ENCODE measurements around the gene TMEM243. TPM values are rescaled to one million over a fixed set of nuclear protein-coding genes. Genes with fewer than 3 reads are reported as not detected.

The TMEM243 gene
- total and polyA plus RNA-seq, 2 experiments from 2014 or later, result 52.7 to 76.9 TPM

DNA sequence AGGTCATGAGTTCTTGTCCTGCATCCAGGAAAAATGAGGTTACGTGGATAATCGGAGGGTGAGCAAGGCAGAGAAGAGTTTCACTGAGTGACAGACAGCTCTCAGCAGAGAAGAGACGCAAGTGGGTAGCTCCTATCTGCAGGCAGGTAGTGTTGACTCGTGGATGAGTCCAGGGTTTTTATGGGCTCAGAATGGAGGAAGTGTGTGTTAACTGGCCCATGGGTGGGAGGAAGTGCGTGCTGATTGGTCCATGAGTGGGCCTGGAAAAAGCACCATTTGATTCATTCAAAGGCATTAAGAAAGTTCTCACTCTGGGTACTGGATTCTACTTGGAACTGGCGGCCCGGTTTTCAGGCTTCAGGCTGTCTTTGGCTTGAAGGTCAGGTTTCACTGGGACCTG lies 72.0 kb downstream of the TMEM243 start:
- Histone ChIP-seq H3K4me1 (ENCODE audit: insufficient read depth) (no peaks in the 10 kb centered on the region; the same call in 1 of the 2 replicates), H4K20me1 (ENCODE audit: insufficient read depth) (no peaks in the 10 kb centered on the region), H3K9me2 (ENCODE audit: insufficient read depth) (no peaks in the 10 kb centered on the region), H3K4me2 (ENCODE audit: unreplicated experiment) (no peak overlapping the region), H3K9ac (no peak overlapping the region), H3K79me2 (ENCODE audit: insufficient read depth) (no peaks in the 10 kb centered on the region), H3F3A (ENCODE audit: insufficient read depth) (peaks cover 12% of the 10 kb centered on the region), H3K9me3 (ENCODE audit: low read depth) (no peaks in the 10 kb centered on the region), H3K27ac (no peak overlapping the region), H3K4me3 (no peak overlapping the region), H3K27me3 (replicated peaks; ENCODE audit: insufficient read depth) (no peaks in the 10 kb centered on the region), H3K36me3 (ENCODE audit: low read depth) (no peaks in the 10 kb centered on the region), H2AFZ (no peak overlapping the region)
- DNase-seq, result no peak
- no peak for TF ChIP-seq EZH2 (IDR thresholded peaks at IDR 0.05; ENCODE audit: insufficient read depth, poor library complexity, severe bottlenecking)
- no peak for TF ChIP-seq EZH2phosphoT487 (IDR thresholded peaks at IDR 0.05; ENCODE audit: insufficient read depth, low read depth)
- 65 to 71% methylated on average over 7 of the region's 7 CpGs for WGBS, 2 experiments (ENCODE audit: low coverage in 1 of 2, low lambda C conversion rate in 2 of 2, missing lambda C conversion rate in 2 of 2)
- in situ Hi-C loops (cut with MboI), result loop anchor here (25.0 kb wide), 1 partner anchor 210 kb away; no protein-coding TSS in a partner anchor

DNA sequence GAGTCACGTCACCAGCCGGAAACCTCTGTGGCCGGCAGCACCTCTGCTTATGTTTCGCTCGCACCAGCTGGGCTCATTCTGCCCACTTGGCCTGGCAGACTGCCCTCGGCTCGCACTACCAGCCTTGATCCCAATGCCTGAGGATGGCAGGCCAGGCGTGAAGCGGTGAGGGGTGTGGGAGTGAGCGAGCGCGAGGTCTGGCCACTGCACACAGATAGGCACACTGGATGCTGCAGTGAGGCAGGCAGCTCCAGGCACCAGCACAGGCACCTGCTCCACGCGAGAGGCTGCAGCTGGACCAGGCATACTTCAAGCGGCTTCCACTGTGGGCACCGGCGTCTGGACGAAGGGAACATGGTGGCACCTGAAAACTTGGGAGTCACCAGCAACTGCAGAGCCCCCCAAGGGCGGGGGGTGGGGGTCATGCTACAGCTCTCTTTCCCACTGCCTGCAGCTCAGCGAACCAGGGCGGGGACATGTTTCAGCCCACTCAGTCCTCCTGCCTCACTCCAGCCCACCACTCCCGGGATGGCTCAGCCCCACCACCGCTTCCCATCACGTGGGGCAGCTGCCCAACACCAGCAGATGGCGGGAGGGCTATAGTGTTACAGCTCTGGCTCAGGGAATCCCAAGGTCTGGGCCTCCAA lies 72.7 kb downstream of the TMEM243 start:
- Histone ChIP-seq H3K4me2 (ENCODE audit: unreplicated experiment) (no peak overlapping the region), H3K9ac (no peak overlapping the region), H3F3A (ENCODE audit: insufficient read depth) (peaks cover 11% of the 10 kb centered on the region), H4K20me1 (ENCODE audit: insufficient read depth) (no peaks in the 10 kb centered on the region), H3K27me3 (replicated peaks; ENCODE audit: insufficient read depth) (no peaks in the 10 kb centered on the region), H3K36me3 (ENCODE audit: low read depth) (no peaks in the 10 kb centered on the region), H3K9me2 (ENCODE audit: insufficient read depth) (no peaks in the 10 kb centered on the region), H3K9me3 (ENCODE audit: low read depth) (no peaks in the 10 kb centered on the region), H3K4me1 (ENCODE audit: insufficient read depth) (no peaks in the 10 kb centered on the region; the same call in 1 of the 2 replicates), H3K27ac (no peak overlapping the region), H3K4me3 (no peak overlapping the region), H2AFZ (no peak overlapping the region), H3K79me2 (ENCODE audit: insufficient read depth) (no peaks in the 10 kb centered on the region)
- no peak for TF ChIP-seq EZH2 (IDR thresholded peaks at IDR 0.05; ENCODE audit: insufficient read depth, poor library complexity, severe bottlenecking)
- TF ChIP-seq EZH2phosphoT487 (IDR thresholded peaks at IDR 0.05; ENCODE audit: insufficient read depth, low read depth), result no peak
- no peak for DNase-seq
- WGBS, 2 experiments (ENCODE audit: low coverage in 1 of 2, low lambda C conversion rate in 2 of 2, missing lambda C conversion rate in 2 of 2), result 87% methylated on average over 22 to 25 of the region's 25 CpGs
- in situ Hi-C loops (cut with MboI), result loop anchor here (25.0 kb wide), 1 partner anchor 210 kb away; no protein-coding TSS in a partner anchor

Small RNAs within 50 kb of the gene (small RNA-seq; reads per million reads assigned to genes)
- gene RF00019 (ENCODE audit: low read depth, low replicate concordance), result not detected
- not detected for gene RF02271 (ENCODE audit: low read depth, low replicate concordance)

Other genes with a start within 250 kb of the TMEM243 start
- gene ELAPOR2, start 160.1 kb downstream of the TMEM243 start, total RNA-seq (2014; rRNA removed; shearing (Covaris generic)), result 1.0 and 1.8 TPM in 2 replicates
- 0.57 and 1.6 TPM in 2 replicates for gene ELAPOR2, start 160.1 kb downstream of the TMEM243 start, polyA plus RNA-seq (2016; fragmentation: Nextera tagmentation; extraction: Ambion mirVana)
- gene DMTF1, start 67.3 kb downstream of the TMEM243 start, total RNA-seq (2014; rRNA removed; shearing (Covaris generic)), result 28.4 and 93.0 TPM in 2 replicates
- gene DMTF1, start 67.3 kb downstream of the TMEM243 start, polyA plus RNA-seq (2016; fragmentation: Nextera tagmentation; extraction: Ambion mirVana), result 18.2 and 28.6 TPM in 2 replicates
- 11.9 and 13.4 TPM in 2 replicates for gene CROT, start 125.9 kb upstream of the TMEM243 start, total RNA-seq (2014; rRNA removed; shearing (Covaris generic))
- 11.1 and 12.0 TPM in 2 replicates for gene CROT, start 125.9 kb upstream of the TMEM243 start, polyA plus RNA-seq (2016; fragmentation: Nextera tagmentation; extraction: Ambion mirVana)